ENCODE results near the gene SLAMF9. TPM values are rescaled to one million over a fixed set of nuclear protein-coding genes. Genes with fewer than 3 reads are reported as not detected.
"Not testable (repeated sequence)": the region's sequence is repeated elsewhere in the genome, so short reads cannot be mapped to it uniquely, and the experiment has no call there.

Gene SLAMF9
- total RNA-seq, 1 donor from 2014 or later, result not detected

DNA sequence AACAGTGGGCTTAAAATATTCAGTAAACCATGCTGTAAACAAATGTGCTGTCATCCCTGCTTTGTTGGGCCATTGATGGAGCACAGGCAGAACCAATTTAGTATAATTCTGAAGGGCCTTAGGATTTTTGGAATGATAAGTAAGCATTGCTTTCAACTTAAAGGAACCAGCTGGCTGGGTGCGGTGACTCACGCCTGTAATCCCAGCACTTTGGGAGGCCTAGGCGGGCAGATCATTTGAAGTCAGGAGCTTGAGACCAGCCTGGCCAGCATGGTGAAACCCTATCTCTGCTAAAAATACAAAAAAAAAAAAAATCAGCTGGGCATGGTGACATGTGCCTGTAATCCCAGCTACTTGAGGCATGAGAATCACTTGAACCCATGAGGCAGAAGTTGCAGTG is 50.0 kb downstream of the SLAMF9 start:
- H3K4me1 ChIP-seq (ENCODE audit: control insufficient read depth in 3 of 3, insufficient read depth in 3 of 3, low read length in 3 of 3), result peaks cover 0 to 11% (median 8%) of the 10 kb centered on the region in 3 donors
- H3K27ac ChIP-seq (ENCODE audit: low read depth, low read length); H3K9ac ChIP-seq (ENCODE audit: low read depth in 1 of 3, low read length in 3 of 3); H3K9me3 ChIP-seq (ENCODE audit: control insufficient read depth in 3 of 3, low read length in 3 of 3); H3K36me3 ChIP-seq (ENCODE audit: control insufficient read depth in 3 of 3, insufficient read depth in 3 of 3, low read length in 3 of 3); H3K4me3 ChIP-seq (ENCODE audit: low read length in 3 of 3); H3K27me3 ChIP-seq (ENCODE audit: control insufficient read depth in 3 of 3, insufficient read depth in 3 of 3, low read length in 3 of 3): not testable (repeated sequence)

- H3K4me1 ChIP-seq (ENCODE audit: control insufficient read depth in 3 of 3, insufficient read depth in 3 of 3, low read length in 3 of 3), result peaks cover 0 to 11% (median 8%) of the 10 kb centered on the region in 3 donors
These were observed 51.5 kb downstream of the SLAMF9 start for GRCh38 chr1:159902541-159902940.

More at GRCh38 chr1:159902541-159902940, 51.5 kb downstream of the SLAMF9 start:
- no peak overlapping the region for H3K9ac ChIP-seq (ENCODE audit: low read depth in 1 of 3, low read length in 3 of 3)
- no peaks in the 10 kb centered on the region for H3K9me3 ChIP-seq (ENCODE audit: control insufficient read depth in 3 of 3, low read length in 3 of 3)
- H3K27me3 ChIP-seq (ENCODE audit: control insufficient read depth in 3 of 3, insufficient read depth in 3 of 3, low read length in 3 of 3), result peaks cover 0 to 5% (median 0%) of the 10 kb centered on the region in 3 donors
- no peak overlapping the region for H3K27ac ChIP-seq (ENCODE audit: low read depth, low read length)
- H3K4me3 ChIP-seq (ENCODE audit: low read length in 3 of 3), result no peak overlapping the region
- H3K36me3 ChIP-seq (ENCODE audit: control insufficient read depth in 3 of 3, insufficient read depth in 3 of 3, low read length in 3 of 3), result no peaks in the 10 kb centered on the region

Other genes with a start within 250 kb of the SLAMF9 start
- gene CRP, start 239.6 kb downstream of the SLAMF9 start, total RNA-seq, result not detected
- gene DUSP23, start 173.3 kb downstream of the SLAMF9 start, total RNA-seq, result 7.3 TPM
- not detected for gene FCRL6, start 151.9 kb downstream of the SLAMF9 start, total RNA-seq
- gene SLAMF8, start 127.4 kb downstream of the SLAMF9 start, total RNA-seq, result 1.6 TPM
- not detected for gene VSIG8, start 91.6 kb downstream of the SLAMF9 start, total RNA-seq
- gene CFAP45, start 54.1 kb downstream of the SLAMF9 start, total RNA-seq, result not detected
- gene TAGLN2, start 28.7 kb downstream of the SLAMF9 start, total RNA-seq, result 85.1 TPM
- under 0.01 TPM for gene IGSF9, start 8.6 kb downstream of the SLAMF9 start, total RNA-seq
- gene PIGM, start 77.8 kb upstream of the SLAMF9 start, total RNA-seq, result 3.1 TPM
- 0.52 TPM for gene KCNJ10, start 115.9 kb upstream of the SLAMF9 start, total RNA-seq
- not detected for gene KCNJ9, start 127.3 kb upstream of the SLAMF9 start, total RNA-seq
- 11.5 TPM for gene IGSF8, start 144.4 kb upstream of the SLAMF9 start, total RNA-seq
- 38.1 TPM for gene ATP1A2, start 161.5 kb upstream of the SLAMF9 start, total RNA-seq
- under 0.01 TPM for gene ATP1A4, start 197.4 kb upstream of the SLAMF9 start, total RNA-seq
- gene CASQ1, start 236.3 kb upstream of the SLAMF9 start, total RNA-seq, result 616 TPM

Measured in skeletal muscle tissue (tissue), 4 donors.